NT2/D1 (cell line): ENCODE data around the gene GMDS.

Experiments used
- DNase-seq: peaks from one replicate; pipeline ENCODE4 v3.0.0-alpha.2; 2011; ENCODE audit warnings: low read depth, low spot score
- H3K27me3 ChIP-seq: 2 replicates; pipeline ENCODE4 v1.6.0; 2011; ENCODE audit warnings: mild to moderate bottlenecking; ENCODE audit not compliant: insufficient read length, insufficient read depth
- H3K36me3 ChIP-seq: 2 replicates; pipeline ENCODE4 v1.6.1; 2011; ENCODE audit warnings: mild to moderate bottlenecking, low read length, mixed read lengths; ENCODE audit not compliant: insufficient read depth, insufficient read length
- H3K4me1 ChIP-seq: 2 replicates; pipeline ENCODE4 v1.5.1; 2011; ENCODE audit not compliant: insufficient read depth, insufficient read length
- H3K4me3 ChIP-seq: 2 replicates; pipeline ENCODE4 v1.5.1; 2011; ENCODE audit warnings: low read depth; ENCODE audit not compliant: insufficient read length
- H3K9ac ChIP-seq: 2 replicates; pipeline ENCODE4 v1.6.0; 2011; ENCODE audit warnings: low read depth; ENCODE audit not compliant: insufficient read length
- H3K9me3 ChIP-seq: 2 replicates; pipeline ENCODE4 v1.5.1; 2011; ENCODE audit warnings: mild to moderate bottlenecking, low read length; ENCODE audit not compliant: insufficient read depth
- SUZ12 ChIP-seq: IDR thresholded peaks from 2 replicates; pipeline ENCODE4 v1.6.1; 2011; ENCODE audit not compliant: insufficient read length, insufficient read depth; ENCODE audit errors: extremely low read depth
- YY1 ChIP-seq: IDR thresholded peaks from 2 replicates; pipeline ENCODE4 v1.6.1; 2011; ENCODE audit not compliant: insufficient read length, insufficient read depth
- ZNF274 ChIP-seq: IDR thresholded peaks from 2 replicates; pipeline ENCODE4 v1.6.1; 2011; ENCODE audit warnings: mild to moderate bottlenecking, low read depth, low read length

Gene GMDS

DNA sequence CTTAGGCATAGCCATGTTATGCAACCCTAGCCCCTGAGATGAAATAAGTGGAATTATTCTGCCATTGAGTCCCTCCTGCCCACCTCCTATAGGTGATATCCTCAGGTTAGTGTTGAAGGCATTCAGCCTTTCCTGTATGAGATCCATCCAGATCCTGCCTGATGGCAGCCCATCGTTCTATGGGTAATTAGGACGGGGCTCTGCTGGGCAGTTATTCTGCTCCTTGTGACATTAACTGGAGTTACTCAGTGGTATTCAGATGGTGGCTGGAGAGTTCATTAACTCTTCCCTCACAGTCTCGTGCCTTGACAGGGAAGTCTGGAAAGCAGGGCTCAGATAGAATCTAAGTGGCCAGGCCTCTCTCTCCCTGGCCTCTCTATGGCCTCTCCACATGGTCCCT is 9.3 kb upstream of the GMDS start:
- Histone ChIP-seq H3K4me1 (no peaks in the 10 kb centered on the region), H3K4me3 (no peak overlapping the region), H3K9me3 (peaks cover 14% of the 10 kb centered on the region; the same call in 1 of the 2 replicates), H3K27me3 (no peaks in the 10 kb centered on the region), H3K9ac (no peak overlapping the region), H3K36me3 (no peaks in the 10 kb centered on the region)
- DNase-seq: no peak
- TF ChIP-seq ZNF274: no peak

GRCh38 chr6:2249126-2249525 is 3.7 kb upstream of the GMDS start:
- peaks cover 16% of the 10 kb centered on the region for H3K27me3 ChIP-seq
- no peak for TF ChIP-seq ZNF274
- no peak for TF ChIP-seq SUZ12
- no peak for TF ChIP-seq YY1
- H3K9ac ChIP-seq: no peak overlapping the region
- H3K9me3 ChIP-seq: no peaks in the 10 kb centered on the region
- H3K4me3 ChIP-seq: no peak overlapping the region
- no peaks in the 10 kb centered on the region for H3K4me1 ChIP-seq
- DNase-seq: no peak
- H3K36me3 ChIP-seq: no peaks in the 10 kb centered on the region

- Histone ChIP-seq H3K4me3 (no peak overlapping the region), H3K4me1 (no peaks in the 10 kb centered on the region), H3K9me3 (no peaks in the 10 kb centered on the region), H3K27me3 (peaks cover 21% of the 10 kb centered on the region), H3K36me3 (no peaks in the 10 kb centered on the region), H3K9ac (no peak overlapping the region)
- TF ChIP-seq ZNF274: no peak
- TF ChIP-seq SUZ12: no peak
- TF ChIP-seq YY1: no peak
- no peak for DNase-seq
Observed at GRCh38 chr6:2247664-2248063, 2.3 kb upstream of the GMDS start.

DNA sequence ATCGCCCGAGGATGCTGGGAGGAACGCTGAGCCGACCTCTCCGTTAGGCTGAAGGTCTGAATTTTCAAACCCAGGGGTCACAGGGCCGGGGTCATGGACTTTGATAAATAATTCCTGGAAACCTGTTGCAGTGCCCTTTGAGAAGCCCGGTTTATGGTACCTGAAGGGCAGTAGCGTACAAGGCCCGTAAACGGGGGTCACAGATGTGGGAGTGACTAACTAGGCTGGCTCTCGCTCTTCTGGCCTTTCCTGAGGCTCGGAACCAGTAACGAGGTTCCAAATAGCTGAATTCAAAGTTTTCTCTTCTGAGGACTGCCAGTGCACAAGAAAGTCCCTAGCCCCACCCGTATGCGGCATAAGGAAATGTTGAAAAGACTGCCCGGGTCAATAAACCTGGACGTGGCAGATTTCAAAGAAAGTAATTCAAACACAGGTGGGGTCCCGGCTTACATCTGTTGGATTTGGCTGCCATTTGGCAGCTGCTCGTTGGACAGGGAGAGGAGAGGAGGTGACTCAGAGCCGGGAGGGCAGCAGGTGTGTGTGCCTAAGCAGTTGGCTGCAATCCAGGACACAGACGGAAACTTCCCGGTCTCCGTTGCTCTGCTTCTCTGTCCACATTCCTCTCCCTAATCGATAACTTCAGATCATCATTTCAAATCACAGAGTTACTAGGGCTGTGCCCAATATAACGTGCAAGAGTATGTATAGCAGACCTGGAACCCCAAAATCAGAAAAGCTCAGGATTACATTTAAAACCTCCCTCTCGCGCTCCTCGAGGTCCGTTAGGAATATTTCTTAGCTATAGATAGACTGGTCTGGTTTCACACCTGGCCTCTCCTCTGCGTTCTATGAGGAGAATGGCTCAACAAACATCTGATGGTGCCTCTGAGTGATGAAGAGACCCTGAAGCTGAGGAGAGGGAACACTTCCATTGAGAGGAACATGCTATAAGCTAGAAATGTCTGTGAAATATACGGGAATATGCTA is 765 bp upstream of the GMDS start:
- no peaks in the 10 kb centered on the region for H3K36me3 ChIP-seq
- H3K27me3 ChIP-seq: peaks cover 21% of the 10 kb centered on the region
- H3K9me3 ChIP-seq: no peaks in the 10 kb centered on the region
- H3K4me1 ChIP-seq: no peaks in the 10 kb centered on the region
- peak overlapping the region; percentile 59 for H3K4me3 ChIP-seq
- no peak for TF ChIP-seq SUZ12
- TF ChIP-seq ZNF274: no peak
- TF ChIP-seq YY1: no peak
- DNase-seq: no peak
- H3K9ac ChIP-seq: peak overlapping the region; percentile 66

GRCh38 chr6:2244261-2245102 is 923 bp downstream of the GMDS start:
- H3K36me3 ChIP-seq: no peaks in the 10 kb centered on the region
- no peaks in the 10 kb centered on the region for H3K4me1 ChIP-seq
- DNase-seq: no peak
- peaks cover 21% of the 10 kb centered on the region for H3K27me3 ChIP-seq
- no peaks in the 10 kb centered on the region for H3K9me3 ChIP-seq
- H3K4me3 ChIP-seq: peak overlapping the region; percentile 59
- peak overlapping the region; percentile 82 for H3K9ac ChIP-seq
- TF ChIP-seq YY1 (no peak), ZNF274 (no peak), SUZ12 (no peak)

GRCh38 chr6:2242311-2242710 is 3.1 kb downstream of the GMDS start:
- TF ChIP-seq YY1 (no peak), ZNF274 (no peak), SUZ12 (no peak)
- H3K9ac ChIP-seq: no peak overlapping the region
- no peaks in the 10 kb centered on the region for H3K9me3 ChIP-seq
- no peak for DNase-seq
- H3K36me3 ChIP-seq: no peaks in the 10 kb centered on the region
- no peaks in the 10 kb centered on the region for H3K4me1 ChIP-seq
- H3K4me3 ChIP-seq: no peak overlapping the region
- peaks cover 21% of the 10 kb centered on the region for H3K27me3 ChIP-seq

DNA sequence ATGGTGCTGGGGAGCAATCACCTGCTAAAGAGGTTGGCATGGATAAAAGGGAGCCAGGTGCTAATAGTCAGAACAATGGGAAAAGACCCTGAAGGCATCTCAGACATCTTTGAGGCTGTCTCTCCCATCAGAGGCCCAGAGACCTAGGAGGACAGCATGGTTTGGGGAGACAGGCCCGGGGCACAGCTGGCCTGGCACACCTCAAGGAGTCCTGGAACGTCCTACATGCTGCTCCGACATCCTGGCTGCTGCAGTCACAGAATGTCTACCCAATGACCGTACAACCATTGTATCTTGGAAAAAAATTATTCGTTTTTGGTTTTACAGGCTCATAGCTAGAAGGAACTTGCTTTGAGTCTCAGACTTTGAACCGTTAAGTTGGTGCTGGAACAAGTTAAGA is 4.4 kb downstream of the GMDS start:
- no peaks in the 10 kb centered on the region for H3K4me1 ChIP-seq
- H3K36me3 ChIP-seq: no peaks in the 10 kb centered on the region
- H3K4me3 ChIP-seq: no peak overlapping the region
- no peak overlapping the region for H3K9ac ChIP-seq
- TF ChIP-seq YY1 (no peak), SUZ12 (no peak), ZNF274 (no peak)
- peaks cover 15% of the 10 kb centered on the region for H3K27me3 ChIP-seq
- no peaks in the 10 kb centered on the region for H3K9me3 ChIP-seq
- no peak for DNase-seq
